HFFc6 (cell line): ENCODE measurements around the gene ABLIM1. TPM values are rescaled to one million over a fixed set of nuclear protein-coding genes. Genes with fewer than 3 reads are reported as not detected.

Experiments used
- DNase-seq: peaks from one replicate; pipeline ENCODE4 v3.0.0-alpha.2; 2018
- H3K27ac Mint-ChIP-seq: 2 replicates; pipeline ENCODE4 v1.8.0; 2020; ENCODE audit warnings: mild to moderate bottlenecking, mixed read lengths
- H3K27me3 Mint-ChIP-seq: 2 replicates; pipeline ENCODE4 v1.8.0; 2021; ENCODE audit warnings: mild to moderate bottlenecking, moderate library complexity, mixed read lengths; ENCODE audit not compliant: insufficient read depth
- H3K36me3 Mint-ChIP-seq: 2 replicates; pipeline ENCODE4 v1.8.0; 2021; ENCODE audit warnings: low read depth, mixed read lengths
- H3K4me1 Mint-ChIP-seq: 2 replicates; pipeline ENCODE4 v1.8.0; 2020; ENCODE audit warnings: low read depth, mixed read lengths
- H3K4me3 Mint-ChIP-seq: 2 replicates; pipeline ENCODE4 v1.8.0; 2020; ENCODE audit warnings: mild to moderate bottlenecking, moderate library complexity, mixed read lengths
- H3K9me3 Mint-ChIP-seq: 2 replicates; pipeline ENCODE4 v1.8.0; 2020; ENCODE audit warnings: mild to moderate bottlenecking, mixed read lengths
- CTCF ChIP-seq: fragments of 200-600 bp; sonication (generic); IDR thresholded peaks from 2 replicates; pipeline ENCODE4 v1.5.0; 2021; ENCODE audit warnings: antibody characterized with exemption, mild to moderate bottlenecking
- total RNA-seq, 6 experiments: library from RNA; stranded (reverse); fragmentation: NEBNext Ultra II Directional; extraction: Animal tissue kit (Norgen Biotek cat#: 25700); gene quantifications; 2 replicates in 1 of 6; 3 replicates in 5 of 6; pipeline ENCODE4 v1.2.3, GENCODE V29; 2021

Gene ABLIM1
- total RNA-seq, 6 experiments from 2014 or later, result 8.0 to 14.6 (median 8.7) TPM

- Mint-ChIP-seq H3K9me3 (no peaks in the 10 kb centered on the region), H3K27me3 (peaks cover 7% of the 10 kb centered on the region), H3K36me3 (peaks cover 4% of the 10 kb centered on the region; the same call in 1 of the 2 replicates), H3K4me3 (no peak overlapping the region), H3K4me1 (peaks cover 30% of the 10 kb centered on the region), H3K27ac (no peak overlapping the region)
- TF ChIP-seq CTCF, result no peak
- DNase-seq, result no peak
These were observed 141.7 kb downstream of the ABLIM1 start for GRCh38 chr10:114516356-114516755.

GRCh38 chr10:114515298-114515914 is 142.7 kb downstream of the ABLIM1 start:
- no peak for TF ChIP-seq CTCF
- H3K9me3 Mint-ChIP-seq, result no peaks in the 10 kb centered on the region
- no peak overlapping the region for H3K27ac Mint-ChIP-seq
- DNase-seq, result no peak
- no peak overlapping the region for H3K4me3 Mint-ChIP-seq
- H3K4me1 Mint-ChIP-seq, result peaks cover 27% of the 10 kb centered on the region
- H3K36me3 Mint-ChIP-seq, result peaks cover 2% of the 10 kb centered on the region; the same call in 1 of the 2 replicates
- peaks cover 7% of the 10 kb centered on the region for H3K27me3 Mint-ChIP-seq

GRCh38 chr10:114513381-114513792 is 144.7 kb downstream of the ABLIM1 start:
- no peak for DNase-seq
- no peak for TF ChIP-seq CTCF
- Mint-ChIP-seq H3K4me3 (no peak overlapping the region), H3K27ac (no peak overlapping the region), H3K4me1 (peaks cover 7% of the 10 kb centered on the region), H3K36me3 (no peaks in the 10 kb centered on the region), H3K9me3 (no peaks in the 10 kb centered on the region), H3K27me3 (peaks cover 7% of the 10 kb centered on the region)

- no peak for TF ChIP-seq CTCF
- no peak for DNase-seq
- H3K36me3 Mint-ChIP-seq, result no peaks in the 10 kb centered on the region
- peaks cover 5% of the 10 kb centered on the region for H3K27me3 Mint-ChIP-seq
- H3K9me3 Mint-ChIP-seq, result no peaks in the 10 kb centered on the region
- no peak overlapping the region for H3K4me3 Mint-ChIP-seq
- H3K27ac Mint-ChIP-seq, result no peak overlapping the region
- H3K4me1 Mint-ChIP-seq, result no peaks in the 10 kb centered on the region
These were observed 146.2 kb downstream of the ABLIM1 start for GRCh38 chr10:114511881-114512280.

- peaks cover 1% of the 10 kb centered on the region for H3K27me3 Mint-ChIP-seq
- H3K9me3 Mint-ChIP-seq, result no peaks in the 10 kb centered on the region
- H3K4me1 Mint-ChIP-seq, result peaks cover 9% of the 10 kb centered on the region; the same call in 1 of the 2 replicates
- H3K36me3 Mint-ChIP-seq, result no peaks in the 10 kb centered on the region
- DNase-seq, result no peak
- TF ChIP-seq CTCF, result no peak
- no peak overlapping the region for H3K4me3 Mint-ChIP-seq
- H3K27ac Mint-ChIP-seq, result no peak overlapping the region
These were observed 149.7 kb downstream of the ABLIM1 start for GRCh38 chr10:114508376-114508775.
